Neural crest cell (in vitro differentiated cells): Measurements from ENCODE around the gene PPP2R3B. TPM values are rescaled to one million over a fixed set of nuclear protein-coding genes. Genes with fewer than 3 reads are reported as not detected.

Experiments
- DNase-seq: peaks from one replicate; pipeline ENCODE4 v3.0.0; 2021; ENCODE audit warnings: low read depth, mixed read lengths, low spot score
- H3K27ac Mint-ChIP-seq: one replicate; pipeline ENCODE4 v1.8.0; 2021; ENCODE audit warnings: mild to moderate bottlenecking, mixed read lengths; ENCODE audit not compliant: unreplicated experiment
- H3K27me3 Mint-ChIP-seq: 2 replicates; pipeline ENCODE4 v1.8.0; 2021; ENCODE audit warnings: low read depth, mild to moderate bottlenecking, mixed read lengths
- H3K36me3 Mint-ChIP-seq: 2 replicates; pipeline ENCODE4 v1.8.0; 2021; ENCODE audit warnings: low read depth, mild to moderate bottlenecking, mixed read lengths
- H3K4me1 Mint-ChIP-seq: 2 replicates; pipeline ENCODE4 v1.8.0; 2021; ENCODE audit warnings: mixed read lengths
- H3K4me3 Mint-ChIP-seq: one replicate; pipeline ENCODE4 v1.8.0; 2021; ENCODE audit warnings: mild to moderate bottlenecking, mixed read lengths
- H3K9me3 Mint-ChIP-seq: 2 replicates; pipeline ENCODE4 v1.8.0; 2021; ENCODE audit warnings: mixed read lengths
- total RNA-seq: library from RNA; stranded (reverse); gene quantifications from 2 replicates; pipeline ENCODE4 v1.2.1, GENCODE V29; 2021
- TF ChIP-seq, protein P1 (sequence below): fragments of 200-600 bp; sonication (generic); conservative IDR thresholded peaks from 2 replicates; pipeline ENCODE4 v1.5.0; 2021; ENCODE audit warnings: antibody characterized with exemption, mild to moderate bottlenecking

The PPP2R3B gene
- total RNA-seq, 1 donor from 2014 or later = 96.5 TPM

DNA sequence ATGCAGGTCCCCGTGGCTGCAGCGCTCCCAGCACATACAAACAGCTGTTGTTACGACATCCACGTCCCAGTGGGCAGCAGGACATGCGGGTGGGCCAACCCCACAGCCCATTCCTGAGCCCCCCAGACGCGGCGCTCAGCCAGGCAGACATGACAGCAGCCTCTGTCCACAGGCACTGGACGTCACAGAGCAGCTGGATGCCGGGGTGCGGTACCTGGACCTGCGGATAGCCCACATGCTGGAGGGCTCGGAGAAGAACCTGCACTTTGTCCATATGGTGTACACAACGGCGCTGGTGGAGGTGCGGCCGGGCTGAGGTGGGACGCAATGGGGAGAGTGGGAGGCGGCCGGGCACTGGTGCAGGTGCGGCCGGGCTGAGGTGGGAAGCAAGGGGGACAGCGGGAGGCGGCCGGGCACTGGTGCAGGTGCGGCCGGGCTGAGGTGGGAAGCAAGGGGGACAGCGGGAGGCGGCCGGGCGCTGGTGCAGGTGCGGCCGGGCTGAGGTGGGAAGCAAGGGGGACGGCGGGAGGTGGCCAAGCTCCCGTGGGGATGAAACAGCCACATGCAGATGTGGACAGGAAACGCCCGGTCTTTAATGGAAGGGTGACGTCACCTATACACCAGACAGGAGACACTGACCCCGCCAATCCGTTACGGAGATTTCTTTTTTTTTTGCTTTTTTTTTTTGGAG lies 96.1 kb downstream of the PPP2R3B start:
- H3K27me3 Mint-ChIP-seq = no peaks in the 10 kb centered on the region
- no peak overlapping the region for H3K27ac Mint-ChIP-seq
- TF ChIP-seq, protein P1, sequence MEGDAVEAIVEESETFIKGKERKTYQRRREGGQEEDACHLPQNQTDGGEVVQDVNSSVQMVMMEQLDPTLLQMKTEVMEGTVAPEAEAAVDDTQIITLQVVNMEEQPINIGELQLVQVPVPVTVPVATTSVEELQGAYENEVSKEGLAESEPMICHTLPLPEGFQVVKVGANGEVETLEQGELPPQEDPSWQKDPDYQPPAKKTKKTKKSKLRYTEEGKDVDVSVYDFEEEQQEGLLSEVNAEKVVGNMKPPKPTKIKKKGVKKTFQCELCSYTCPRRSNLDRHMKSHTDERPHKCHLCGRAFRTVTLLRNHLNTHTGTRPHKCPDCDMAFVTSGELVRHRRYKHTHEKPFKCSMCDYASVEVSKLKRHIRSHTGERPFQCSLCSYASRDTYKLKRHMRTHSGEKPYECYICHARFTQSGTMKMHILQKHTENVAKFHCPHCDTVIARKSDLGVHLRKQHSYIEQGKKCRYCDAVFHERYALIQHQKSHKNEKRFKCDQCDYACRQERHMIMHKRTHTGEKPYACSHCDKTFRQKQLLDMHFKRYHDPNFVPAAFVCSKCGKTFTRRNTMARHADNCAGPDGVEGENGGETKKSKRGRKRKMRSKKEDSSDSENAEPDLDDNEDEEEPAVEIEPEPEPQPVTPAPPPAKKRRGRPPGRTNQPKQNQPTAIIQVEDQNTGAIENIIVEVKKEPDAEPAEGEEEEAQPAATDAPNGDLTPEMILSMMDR = no peak
- H3K4me3 Mint-ChIP-seq = no peak overlapping the region
- H3K4me1 Mint-ChIP-seq = no peaks in the 10 kb centered on the region
- H3K9me3 Mint-ChIP-seq = no peaks in the 10 kb centered on the region
- DNase-seq = no peak
- peaks cover 9% of the 10 kb centered on the region for H3K36me3 Mint-ChIP-seq

DNA sequence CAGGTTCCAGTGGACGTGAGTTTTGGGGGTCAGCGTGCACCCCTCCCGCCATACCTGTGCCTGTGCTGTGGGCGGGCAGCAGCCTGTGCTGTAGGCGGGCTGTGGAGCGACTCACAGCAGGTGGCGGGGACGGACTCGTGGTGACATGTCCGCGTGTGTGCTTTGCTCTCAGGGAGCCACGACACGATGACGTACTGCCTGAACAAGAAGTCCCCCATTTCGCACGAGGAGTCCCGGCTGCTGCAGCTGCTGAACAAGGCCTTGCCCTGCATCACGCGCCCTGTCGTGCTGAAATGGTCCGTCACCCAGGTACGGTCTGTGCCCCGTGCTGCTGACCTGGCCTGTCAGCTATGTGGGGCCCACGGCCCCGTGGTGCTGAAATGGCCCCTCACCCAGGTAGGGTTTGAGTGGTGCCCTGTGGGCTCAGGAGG lies 98.1 kb downstream of the PPP2R3B start:
- peaks cover 18% of the 10 kb centered on the region for H3K36me3 Mint-ChIP-seq

DNA sequence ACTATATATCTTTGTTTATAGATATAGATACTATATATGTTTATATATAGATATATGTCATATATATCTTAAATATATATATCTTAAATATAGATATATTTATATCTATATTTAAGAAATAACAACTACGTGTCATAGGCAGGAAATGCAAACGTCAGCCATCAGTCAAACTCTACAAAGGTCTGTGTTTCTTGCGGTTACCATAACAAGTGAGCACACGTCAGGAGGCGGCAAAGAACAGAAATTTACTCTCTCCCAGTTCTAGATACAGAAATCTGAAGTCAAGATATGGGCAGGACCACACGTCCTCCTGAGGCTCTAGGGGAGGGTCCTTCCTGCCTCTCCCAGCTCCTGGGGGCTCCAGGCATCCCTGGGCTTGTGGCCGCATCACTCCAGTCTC lies 99.0 kb downstream of the PPP2R3B start:
- Mint-ChIP-seq H3K27ac (no peak overlapping the region), H3K4me1 (no peaks in the 10 kb centered on the region), H3K4me3 (peak overlapping the region; percentile 12), H3K27me3 (no peaks in the 10 kb centered on the region), H3K9me3 (no peaks in the 10 kb centered on the region), H3K36me3 (peaks cover 16% of the 10 kb centered on the region)
- TF ChIP-seq, protein P1 = no peak
- no peak for DNase-seq

More for the DNA sequence above, 98.1 kb downstream of the PPP2R3B start:
- no peak for DNase-seq
- H3K27me3 Mint-ChIP-seq = no peaks in the 10 kb centered on the region
- no peaks in the 10 kb centered on the region for H3K9me3 Mint-ChIP-seq
- no peaks in the 10 kb centered on the region for H3K4me1 Mint-ChIP-seq
- no peak overlapping the region for H3K4me3 Mint-ChIP-seq
- TF ChIP-seq, protein P1 = no peak
- no peak overlapping the region for H3K27ac Mint-ChIP-seq

DNA sequence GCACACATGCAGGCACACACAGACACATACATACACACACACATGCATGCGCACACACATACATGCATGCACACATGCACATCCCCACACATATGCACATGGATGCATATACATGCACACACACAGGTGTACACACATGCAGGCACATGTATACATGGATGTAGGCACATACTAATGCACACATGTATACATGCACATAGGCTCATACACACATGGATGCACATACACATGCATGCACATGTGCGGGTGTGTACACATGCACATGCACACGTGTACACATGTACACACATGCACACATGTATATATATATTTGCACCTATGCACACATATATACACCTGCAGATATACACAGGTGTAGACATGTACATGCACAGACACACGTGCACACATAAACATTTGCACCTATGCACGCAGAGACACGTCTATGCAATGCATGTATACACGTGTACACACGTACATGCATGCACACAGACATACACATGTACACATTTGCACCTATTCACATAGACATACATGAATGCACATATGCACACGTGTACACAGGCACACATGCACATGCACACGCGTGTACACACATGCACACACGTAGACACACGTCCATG lies 101.5 kb downstream of the PPP2R3B start:
- no peak for DNase-seq
- Mint-ChIP-seq H3K4me1 (peaks cover 7% of the 10 kb centered on the region), H3K9me3 (no peaks in the 10 kb centered on the region), H3K27me3 (no peaks in the 10 kb centered on the region), H3K36me3 (peaks cover 13% of the 10 kb centered on the region), H3K4me3 (peak overlapping the region; percentile 67), H3K27ac (no peak overlapping the region)
- TF ChIP-seq, protein P1 = no peak

Other genes starting within 250 kb of the PPP2R3B start
- gene PLCXD1, start 105.5 kb downstream of the PPP2R3B start, total RNA-seq = 49.1 and 52.4 TPM in 2 replicates
- gene GTPBP6, start 68.1 kb downstream of the PPP2R3B start, total RNA-seq = 81.3 and 81.9 TPM in 2 replicates
- gene SHOX, start 243.9 kb upstream of the PPP2R3B start, total RNA-seq = 0.14 and 0.16 TPM in 2 replicates